Natural killer cell treated with Interleukin-12 subunit alpha and Interleukin-12 subunit beta and Interleukin-15 and Interleukin-18, amount 100 ng/mL, for 72 hours (primary cell): ENCODE data around the gene PDE6B. TPM values are rescaled to one million over a fixed set of nuclear protein-coding genes. Genes with fewer than 3 reads are reported as not detected.

Experiments
- ATAC-seq, 2 donors: fragments of 150-1000 bp; cut with Tn5 transposase in 1 of 2; sonication (Bioruptor Pico), chemical (Tn5 transposase) in 1 of 2; 2 replicates each; pipeline ENCODE4 v1.10.0; 2021
- DNase-seq: peaks from one replicate; pipeline ENCODE4 v3.0.0; 2022; ENCODE audit warnings: low spot score
- H3K27ac Mint-ChIP-seq, 2 donors: 1 replicate in 1 of 2; 2 replicates in 1 of 2; pipeline ENCODE4 v1.8.0; 2022; ENCODE audit warnings: mixed read lengths in 2 of 2, mild to moderate bottlenecking in 1 of 2, moderate library complexity in 1 of 2
- H3K27me3 Mint-ChIP-seq, 2 donors: 1 replicate in 1 of 2; 2 replicates in 1 of 2; pipeline ENCODE4 v1.8.0; 2022; ENCODE audit warnings: mixed read lengths in 2 of 2
- H3K36me3 Mint-ChIP-seq: one replicate; pipeline ENCODE4 v1.8.0; 2022; ENCODE audit warnings: mixed read lengths
- H3K4me1 Mint-ChIP-seq, 2 donors: 1 replicate in 1 of 2; 2 replicates in 1 of 2; pipeline ENCODE4 v1.8.0; 2022; ENCODE audit warnings: low read depth in 2 of 2, mixed read lengths in 2 of 2, mild to moderate bottlenecking in 1 of 2
- H3K4me3 Mint-ChIP-seq: one replicate; pipeline ENCODE4 v1.8.0; 2022; ENCODE audit warnings: mixed read lengths
- H3K9me3 Mint-ChIP-seq: 2 replicates; pipeline ENCODE4 v1.8.0; 2022; ENCODE audit warnings: mixed read lengths
- total RNA-seq, 2 donors: library from RNA; stranded (reverse); gene quantifications; one replicate each; pipeline ENCODE4 v1.2.3, GENCODE V29; 2022

PDE6B gene
- total RNA-seq, 2 donors from 2014 or later: 14.1 to 14.8 TPM

DNA sequence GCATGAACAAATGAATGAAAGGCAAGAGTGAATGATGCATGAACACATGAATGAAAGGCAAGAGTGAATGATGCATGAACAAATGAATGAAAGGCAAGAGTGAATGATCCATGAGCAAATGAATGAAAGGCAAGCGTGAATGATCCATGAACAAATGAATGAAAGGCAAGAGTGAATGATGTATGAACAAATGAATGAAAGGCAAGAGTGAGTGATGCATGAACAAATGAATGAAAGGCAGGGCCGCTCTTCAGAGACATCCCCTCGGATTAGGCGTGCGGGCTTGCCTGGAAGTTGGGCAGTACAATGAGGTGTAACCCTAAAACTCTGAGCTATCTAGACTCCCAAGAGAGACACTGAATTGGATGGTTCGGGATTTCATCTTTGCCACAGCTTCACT lies 84.0 kb downstream of the PDE6B start:
- Mint-ChIP-seq H3K9me3 (no peaks in the 10 kb centered on the region), H3K36me3 (no peaks in the 10 kb centered on the region), H3K4me1 (peaks cover 20 to 24% of the 10 kb centered on the region in 2 donors), H3K27ac (peak overlapping the region; percentile 45 to 65), H3K27me3 (no peaks in the 10 kb centered on the region), H3K4me3 (no peak overlapping the region)
- no peak for DNase-seq
- no peak for ATAC-seq

DNA sequence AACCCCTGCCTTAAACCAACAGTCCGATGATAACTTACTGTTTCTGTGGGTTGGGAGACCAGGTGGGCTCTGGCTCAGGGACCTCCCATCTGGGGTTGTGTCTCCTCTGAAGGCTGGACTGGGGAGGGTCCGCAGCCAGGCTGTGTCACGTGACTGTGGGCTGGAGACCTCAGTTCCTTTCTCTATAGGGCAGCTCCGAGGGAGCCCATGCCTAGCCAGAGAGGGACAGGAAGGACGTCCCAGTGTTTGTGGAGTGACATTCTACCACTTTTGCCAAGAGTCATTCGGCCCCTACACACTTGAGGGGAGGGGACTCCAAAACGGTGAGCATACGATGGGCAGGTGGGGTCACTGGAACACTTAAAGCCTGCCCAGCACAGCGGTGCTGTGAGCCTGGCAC lies 84.7 kb downstream of the PDE6B start:
- Mint-ChIP-seq H3K27me3 (no peaks in the 10 kb centered on the region), H3K36me3 (no peaks in the 10 kb centered on the region), H3K9me3 (no peaks in the 10 kb centered on the region), H3K27ac (peak overlapping the region; percentile 45 to 65), H3K4me3 (no peak overlapping the region), H3K4me1 (peaks cover 24 to 28% of the 10 kb centered on the region in 2 donors)
- no peak for DNase-seq
- no peak for ATAC-seq

DNA sequence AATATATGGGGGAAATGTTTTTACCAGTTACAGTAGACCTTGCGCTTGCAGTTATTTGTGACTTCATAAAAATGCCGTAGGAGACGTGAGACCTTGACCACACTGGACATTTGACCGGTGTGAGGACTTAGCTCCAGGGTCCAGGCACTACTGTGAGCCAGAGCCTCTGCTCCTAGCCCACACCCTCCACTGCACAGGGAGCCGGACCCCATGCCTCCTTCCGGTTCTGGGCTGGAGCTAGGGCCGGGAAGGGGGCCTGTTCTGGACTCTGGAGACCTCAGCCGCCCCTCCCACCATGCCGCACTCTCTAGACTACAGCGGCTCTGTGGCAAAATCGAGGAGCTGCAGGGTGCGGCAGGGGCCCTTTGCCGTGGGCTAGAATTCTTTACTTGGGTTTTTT lies 85.5 kb downstream of the PDE6B start:
- ATAC-seq (no peak), DNase-seq (no peak)
- peaks cover 24 to 28% of the 10 kb centered on the region in 2 donors for H3K4me1 Mint-ChIP-seq
- no peak overlapping the region for H3K4me3 Mint-ChIP-seq
- no peaks in the 10 kb centered on the region for H3K36me3 Mint-ChIP-seq
- no peak overlapping the region for H3K27ac Mint-ChIP-seq
- no peaks in the 10 kb centered on the region for H3K27me3 Mint-ChIP-seq
- H3K9me3 Mint-ChIP-seq: no peaks in the 10 kb centered on the region

DNA sequence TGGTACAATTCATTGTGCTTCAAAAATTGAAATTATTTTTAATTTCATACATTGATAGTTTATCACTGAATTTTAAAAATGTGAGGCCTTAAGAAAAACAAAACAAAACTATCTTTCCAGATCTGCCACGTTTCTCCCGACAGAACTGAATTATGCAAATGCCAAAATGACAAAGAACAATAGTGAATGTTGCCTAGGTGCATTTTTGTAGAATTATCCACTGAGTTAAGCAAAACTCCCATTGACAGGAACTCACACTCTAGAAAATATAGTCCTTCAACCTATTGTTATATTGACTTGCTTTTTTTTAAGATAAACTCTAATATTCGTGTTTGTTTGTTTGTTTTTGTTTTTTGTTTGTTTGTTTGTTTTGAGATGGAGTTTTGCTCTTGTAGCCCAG lies 86.7 kb downstream of the PDE6B start:
- DNase-seq (no peak), ATAC-seq (no peak)
- no peak overlapping the region for H3K4me3 Mint-ChIP-seq
- H3K4me1 Mint-ChIP-seq: peaks cover 27 to 28% of the 10 kb centered on the region in 2 donors
- H3K36me3 Mint-ChIP-seq: no peaks in the 10 kb centered on the region
- H3K27ac Mint-ChIP-seq: no peak overlapping the region
- H3K27me3 Mint-ChIP-seq: no peaks in the 10 kb centered on the region
- H3K9me3 Mint-ChIP-seq: no peaks in the 10 kb centered on the region

DNA sequence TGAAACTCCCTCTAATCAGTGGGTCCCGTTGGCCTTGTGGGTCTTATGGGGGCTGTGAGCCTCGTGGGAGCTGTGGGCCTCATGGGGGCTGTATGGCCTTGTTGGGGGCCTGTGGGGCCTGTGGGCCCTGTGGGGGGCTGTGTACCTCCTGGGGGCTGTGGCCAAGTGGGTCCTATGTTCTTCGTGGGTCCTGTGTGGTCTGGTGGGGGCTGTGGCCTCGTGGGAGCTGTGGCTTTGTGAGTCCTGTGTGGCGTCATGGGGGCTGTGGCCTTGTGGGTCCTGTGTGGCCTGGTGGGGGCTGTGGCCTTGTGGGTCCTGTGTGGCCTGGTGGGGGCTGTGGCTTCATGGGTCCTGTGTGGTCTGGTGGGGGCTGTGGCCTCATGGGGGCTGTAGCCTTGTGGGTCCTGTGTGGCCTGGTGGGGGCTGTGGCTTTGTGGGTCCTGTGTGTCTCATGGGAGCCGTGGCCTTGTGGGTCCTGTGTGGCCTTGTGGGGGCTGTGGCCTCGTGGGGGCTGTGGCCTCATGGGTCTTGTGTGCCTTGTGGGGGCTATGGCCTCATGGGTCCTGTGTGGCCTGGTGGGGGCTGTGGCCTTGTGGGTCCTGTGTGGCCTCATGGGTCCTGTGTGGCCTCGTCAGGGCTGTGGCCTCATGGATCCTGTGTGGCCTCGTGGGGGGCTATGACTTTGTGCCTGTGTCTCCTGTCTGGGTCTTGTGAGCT lies 87.7 kb downstream of the PDE6B start:
- Mint-ChIP-seq H3K27ac (no peak overlapping the region), H3K9me3 (no peaks in the 10 kb centered on the region), H3K4me1 (peaks cover 33 to 34% of the 10 kb centered on the region in 2 donors), H3K36me3 (no peaks in the 10 kb centered on the region), H3K4me3 (no peak overlapping the region), H3K27me3 (no peaks in the 10 kb centered on the region)
- DNase-seq: no peak
- no peak for ATAC-seq

DNA sequence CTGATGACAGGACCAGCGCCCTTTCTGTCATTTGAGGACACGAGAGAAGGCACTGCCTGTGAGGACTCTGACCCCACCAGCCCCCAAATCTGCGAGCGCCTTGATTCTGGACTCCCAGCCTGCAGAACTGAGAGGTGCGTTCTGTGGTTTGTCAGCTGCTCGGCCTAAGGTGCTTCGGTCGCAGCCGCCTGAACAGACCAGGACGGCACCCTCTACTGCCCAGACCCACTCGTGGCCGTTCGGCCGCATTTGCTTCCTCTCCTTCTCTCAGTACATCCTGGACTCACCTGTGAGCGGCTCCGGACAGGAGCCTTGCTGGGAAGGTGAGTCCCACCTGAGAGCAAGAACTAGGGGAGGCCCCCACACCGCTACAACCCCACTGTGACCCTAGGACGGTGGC lies 88.7 kb downstream of the PDE6B start:
- no peak for DNase-seq
- H3K27ac Mint-ChIP-seq: no peak overlapping the region
- H3K36me3 Mint-ChIP-seq: no peaks in the 10 kb centered on the region
- H3K9me3 Mint-ChIP-seq: no peaks in the 10 kb centered on the region
- no peak for ATAC-seq
- H3K27me3 Mint-ChIP-seq: no peaks in the 10 kb centered on the region
- peaks cover 26 to 27% of the 10 kb centered on the region in 2 donors for H3K4me1 Mint-ChIP-seq
- H3K4me3 Mint-ChIP-seq: no peak overlapping the region

DNA sequence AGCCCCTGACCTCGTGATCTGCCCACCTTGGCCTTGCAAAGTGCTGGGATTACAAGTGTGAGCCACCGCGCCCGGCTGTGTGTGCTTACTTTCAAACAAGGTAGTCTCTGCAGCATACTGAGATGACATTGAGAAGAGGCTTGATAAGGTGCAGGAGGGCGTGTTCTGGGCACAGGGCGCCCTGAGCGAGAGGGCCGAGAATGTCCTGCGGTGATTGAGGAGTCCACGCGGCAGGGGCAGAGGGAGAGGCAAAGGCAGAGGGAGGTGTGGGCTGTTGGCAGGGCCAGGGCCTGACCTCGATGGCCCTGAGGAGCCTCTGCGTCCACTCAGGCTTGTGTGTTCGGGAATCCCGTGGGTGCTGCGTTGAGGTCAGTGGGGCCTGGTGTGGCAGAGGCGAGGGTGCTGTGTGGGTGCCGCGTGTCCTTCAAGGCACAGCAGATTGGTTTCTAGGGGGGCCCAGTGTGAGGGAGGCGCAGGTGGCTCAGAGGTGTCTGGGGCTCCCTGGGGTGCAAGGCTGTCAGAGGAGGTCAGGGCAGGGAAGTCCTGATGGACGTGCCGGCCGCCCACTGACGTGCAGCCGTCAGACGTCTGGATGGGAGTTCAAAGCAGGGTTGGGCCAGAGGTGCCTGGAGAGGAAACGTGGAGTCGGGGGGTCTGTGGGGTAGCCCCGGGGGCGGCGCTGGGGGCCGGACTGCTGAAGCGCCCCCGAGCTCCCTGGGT lies 92.4 kb downstream of the PDE6B start:
- DNase-seq (no peak), ATAC-seq (peak in 1 of 2 donors; percentile 6)
- Mint-ChIP-seq H3K27ac (no peak overlapping the region), H3K4me1 (peaks cover 31 to 41% of the 10 kb centered on the region in 2 donors), H3K27me3 (no peaks in the 10 kb centered on the region), H3K9me3 (no peaks in the 10 kb centered on the region), H3K36me3 (no peaks in the 10 kb centered on the region), H3K4me3 (no peak overlapping the region)

DNA sequence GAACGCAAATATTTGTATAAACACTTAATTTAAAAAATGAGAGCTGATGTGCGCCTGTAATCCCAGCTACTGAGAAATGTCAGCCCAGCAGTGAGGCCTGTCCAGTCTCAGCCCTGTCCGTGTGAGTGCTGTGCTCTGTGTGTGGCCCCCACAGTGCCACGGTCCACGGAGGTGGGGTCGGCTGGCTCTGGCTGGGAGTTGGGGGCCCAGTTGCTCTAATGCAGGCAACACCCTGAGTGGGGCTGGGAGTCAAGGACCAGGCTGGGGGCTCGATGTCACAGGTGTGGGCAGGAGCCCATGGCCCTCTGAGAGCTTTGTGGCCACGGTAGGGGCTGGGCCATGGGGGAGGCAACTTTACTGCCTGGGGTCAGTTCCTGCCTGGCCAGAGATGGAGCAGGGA lies 93.1 kb downstream of the PDE6B start:
- H3K36me3 Mint-ChIP-seq: no peaks in the 10 kb centered on the region
- H3K4me1 Mint-ChIP-seq: peaks cover 31 to 46% of the 10 kb centered on the region in 2 donors
- H3K27me3 Mint-ChIP-seq: no peaks in the 10 kb centered on the region
- ATAC-seq (no peak), DNase-seq (no peak)
- no peaks in the 10 kb centered on the region for H3K9me3 Mint-ChIP-seq
- H3K4me3 Mint-ChIP-seq: no peak overlapping the region
- H3K27ac Mint-ChIP-seq: no peak overlapping the region

Other genes with a start within 250 kb of the PDE6B start
- 10 to 100 TPM; 30.7 to 48.6 TPM for gene ZNF721, start 126.4 kb upstream of the PDE6B start, total RNA-seq
- 10 to 100 TPM; 56.4 to 74.8 TPM for gene PIGG, start 126.4 kb upstream of the PDE6B start, total RNA-seq
- not detected for gene TMEM271, start 49.3 kb upstream of the PDE6B start, total RNA-seq
- 100 to 1,000 TPM; 187 to 224 TPM for gene ATP5ME, start 48.7 kb downstream of the PDE6B start, total RNA-seq
- gene MYL5, start 49.0 kb downstream of the PDE6B start, total RNA-seq: 10 to 100 TPM; 13.5 to 24.6 TPM
- gene SLC49A3, start 63.6 kb downstream of the PDE6B start, total RNA-seq: 10 to 100 TPM; 10.5 to 15.9 TPM
- gene PCGF3, start 80.3 kb downstream of the PDE6B start, total RNA-seq: 10 to 100 TPM; 50.6 to 54.3 TPM
- not detected for gene CPLX1, start 200.6 kb downstream of the PDE6B start, total RNA-seq